ENCODE measurements around the gene INSIG2. TPM values are rescaled to one million over a fixed set of nuclear protein-coding genes. Genes with fewer than 3 reads are reported as not detected.

Gene INSIG2
- total and polyA plus RNA-seq, 2 experiments from 2014 or later: 8.1 to 15.1 TPM

DNA sequence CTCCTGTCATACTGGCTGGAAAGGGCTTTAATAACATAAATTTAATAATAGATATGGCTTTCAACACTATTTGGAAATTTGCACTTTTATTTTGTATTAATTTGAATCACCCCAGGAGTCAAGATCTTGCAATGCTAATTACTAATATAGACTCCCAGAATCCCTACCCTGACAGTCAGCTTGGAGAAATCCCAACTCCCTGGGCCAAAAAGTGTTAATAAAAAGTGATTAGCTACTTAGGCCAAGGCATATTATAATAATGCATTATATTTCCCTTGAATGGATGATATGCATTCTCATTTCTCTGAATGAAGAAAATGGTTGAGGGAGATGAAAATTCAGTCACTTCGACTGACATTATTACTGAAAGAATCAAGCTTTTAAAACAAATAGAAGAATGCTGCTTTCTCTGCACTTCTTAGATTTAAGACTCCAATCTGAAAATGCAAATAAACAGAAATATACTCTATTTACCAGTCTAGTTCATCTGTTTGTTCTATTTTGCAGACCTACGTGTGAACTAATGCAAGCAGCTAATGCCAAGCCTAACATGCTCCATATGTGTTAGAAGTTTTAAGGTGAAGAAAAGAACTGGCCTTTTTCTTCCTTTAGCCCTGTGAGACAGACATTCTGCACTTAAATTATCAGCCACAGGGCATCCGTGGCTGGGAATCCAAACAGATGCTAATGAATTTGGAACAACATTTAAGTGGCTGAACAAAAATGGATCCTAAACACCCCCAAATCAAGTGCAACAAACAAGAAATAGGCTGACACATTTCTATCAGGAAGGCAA is 33.9 kb upstream of the INSIG2 start:
- no peaks in the 10 kb centered on the region for H3F3A ChIP-seq (replicated peaks; ENCODE audit: low read depth)
- Mint-ChIP-seq H3K36me3 (ENCODE audit: low read depth) (no peaks in the 10 kb centered on the region), H3K27ac (no peak overlapping the region), H3K4me3 (no peak overlapping the region), H3K4me1 (peaks cover 6% of the 10 kb centered on the region; the same call in 2 of the 3 replicates), H3K9me3 (no peaks in the 10 kb centered on the region), H3K27me3 (ENCODE audit: insufficient read depth, low read depth, poor library complexity) (peaks cover 2% of the 10 kb centered on the region)
- no peak overlapping the region for H3K4me3 ChIP-seq
- TF ChIP-seq ZNF331 (CRISPR knock-in tag; IDR thresholded peaks at IDR 0.05; ENCODE audit: low read depth) (no peak), ETS1 (IDR thresholded peaks at IDR 0.05) (no peak), EZH2 (IDR thresholded peaks at IDR 0.05; ENCODE audit: low read depth, unreplicated experiment) (no peak), POLR2AphosphoS5 (IDR thresholded peaks at IDR 0.05; ENCODE audit: low read depth) (no peak), EZH2phosphoT487 (IDR thresholded peaks at IDR 0.05; ENCODE audit: unreplicated experiment) (no peak), JUNB (IDR thresholded peaks at IDR 0.05; ENCODE audit: unreplicated experiment) (no peak), ZNF114 (CRISPR knock-in tag; IDR thresholded peaks at IDR 0.05) (no peak), NANOG (IDR thresholded peaks at IDR 0.05; ENCODE audit: borderline replicate concordance) (no peak), ZNF462 (CRISPR knock-in tag; IDR thresholded peaks at IDR 0.05) (no peak), STAT1 (IDR thresholded peaks at IDR 0.05; ENCODE audit: unreplicated experiment) (no peak), CREB1 (CRISPR knock-in tag; IDR thresholded peaks at IDR 0.05; ENCODE audit: low read depth) (no peak), CTCF (conservative IDR thresholded peaks at IDR 0.05; ENCODE audit: low read depth in 2 of 2) (no peak)
- TF ChIP-seq, protein P1, sequence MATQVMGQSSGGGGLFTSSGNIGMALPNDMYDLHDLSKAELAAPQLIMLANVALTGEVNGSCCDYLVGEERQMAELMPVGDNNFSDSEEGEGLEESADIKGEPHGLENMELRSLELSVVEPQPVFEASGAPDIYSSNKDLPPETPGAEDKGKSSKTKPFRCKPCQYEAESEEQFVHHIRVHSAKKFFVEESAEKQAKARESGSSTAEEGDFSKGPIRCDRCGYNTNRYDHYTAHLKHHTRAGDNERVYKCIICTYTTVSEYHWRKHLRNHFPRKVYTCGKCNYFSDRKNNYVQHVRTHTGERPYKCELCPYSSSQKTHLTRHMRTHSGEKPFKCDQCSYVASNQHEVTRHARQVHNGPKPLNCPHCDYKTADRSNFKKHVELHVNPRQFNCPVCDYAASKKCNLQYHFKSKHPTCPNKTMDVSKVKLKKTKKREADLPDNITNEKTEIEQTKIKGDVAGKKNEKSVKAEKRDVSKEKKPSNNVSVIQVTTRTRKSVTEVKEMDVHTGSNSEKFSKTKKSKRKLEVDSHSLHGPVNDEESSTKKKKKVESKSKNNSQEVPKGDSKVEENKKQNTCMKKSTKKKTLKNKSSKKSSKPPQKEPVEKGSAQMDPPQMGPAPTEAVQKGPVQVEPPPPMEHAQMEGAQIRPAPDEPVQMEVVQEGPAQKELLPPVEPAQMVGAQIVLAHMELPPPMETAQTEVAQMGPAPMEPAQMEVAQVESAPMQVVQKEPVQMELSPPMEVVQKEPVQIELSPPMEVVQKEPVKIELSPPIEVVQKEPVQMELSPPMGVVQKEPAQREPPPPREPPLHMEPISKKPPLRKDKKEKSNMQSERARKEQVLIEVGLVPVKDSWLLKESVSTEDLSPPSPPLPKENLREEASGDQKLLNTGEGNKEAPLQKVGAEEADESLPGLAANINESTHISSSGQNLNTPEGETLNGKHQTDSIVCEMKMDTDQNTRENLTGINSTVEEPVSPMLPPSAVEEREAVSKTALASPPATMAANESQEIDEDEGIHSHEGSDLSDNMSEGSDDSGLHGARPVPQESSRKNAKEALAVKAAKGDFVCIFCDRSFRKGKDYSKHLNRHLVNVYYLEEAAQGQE (IDR thresholded peaks at IDR 0.05; ENCODE audit: unreplicated experiment): no peak
- H3K27ac ChIP-seq (ENCODE audit: low read depth): no peak overlapping the region
- H3K9me2 ChIP-seq (ENCODE audit: insufficient read depth): no peaks in the 10 kb centered on the region
- H3K4me1 ChIP-seq (ENCODE audit: insufficient read depth): no peaks in the 10 kb centered on the region
- no peak overlapping the region for H2AFZ ChIP-seq
- DNase-seq (ENCODE audit: low spot score): no peak
- ATAC-seq: no peak
- no peak overlapping the region for H3K4me2 ChIP-seq
- H3K79me2 ChIP-seq (replicated peaks; ENCODE audit: insufficient read depth): no peaks in the 10 kb centered on the region
- no peaks in the 10 kb centered on the region for H4K20me1 ChIP-seq (replicated peaks; ENCODE audit: insufficient read depth)
- H3K27me3 ChIP-seq (ENCODE audit: insufficient read depth): no peaks in the 10 kb centered on the region
- H3K36me3 ChIP-seq (ENCODE audit: insufficient read depth): no peaks in the 10 kb centered on the region

Measured in GM23338 (cell line).